Fibroblast of peridontal ligament (primary cell): Measurements from ENCODE around the gene TEKTIP1.
"Not testable (repeated sequence)": the region's sequence is repeated elsewhere in the genome, so short reads cannot be mapped to it uniquely, and the experiment has no call there.

Experiments
- DNase-seq: peaks from one replicate; pipeline ENCODE4 v3.0.0-alpha.2; 2010; ENCODE audit errors: extremely low read depth

Gene TEKTIP1

DNA sequence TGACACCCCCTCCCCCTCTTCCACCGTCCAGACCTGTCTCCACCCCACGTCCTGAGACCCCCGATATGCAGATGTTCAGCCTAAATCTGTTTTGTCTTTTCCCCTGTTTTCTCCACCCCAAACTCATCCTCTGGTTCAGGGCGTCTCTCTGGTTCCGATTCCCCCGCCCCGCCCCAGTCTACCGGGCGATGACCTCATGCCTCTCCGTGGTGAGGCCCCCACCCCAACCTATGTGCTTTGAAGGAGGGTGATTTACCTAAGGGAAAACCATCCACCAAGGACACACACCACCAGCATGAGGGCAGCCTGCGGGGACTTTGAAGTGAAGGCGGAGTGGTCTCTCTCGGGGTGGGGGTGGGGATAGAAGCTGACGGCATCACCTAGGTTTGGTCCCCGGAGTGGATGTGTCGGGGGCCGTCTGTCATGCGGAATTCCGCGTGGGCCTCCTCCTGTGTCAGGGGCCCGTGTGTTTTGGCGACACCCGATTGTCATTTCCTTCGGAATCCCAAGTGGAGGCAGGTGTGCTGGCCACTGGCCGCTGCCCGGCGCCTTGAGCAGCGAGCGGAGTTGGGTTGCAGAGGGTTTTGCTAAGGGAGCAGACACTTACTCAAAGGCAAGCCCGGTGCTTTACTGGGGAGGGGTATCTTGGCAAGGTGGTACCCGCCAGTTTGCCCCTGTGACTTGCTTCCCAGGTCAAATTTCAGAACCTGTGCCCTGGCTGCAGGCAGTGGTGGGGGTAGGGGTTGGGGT, 31.4 kb upstream of the TEKTIP1 start:
- no peak for DNase-seq

DNA sequence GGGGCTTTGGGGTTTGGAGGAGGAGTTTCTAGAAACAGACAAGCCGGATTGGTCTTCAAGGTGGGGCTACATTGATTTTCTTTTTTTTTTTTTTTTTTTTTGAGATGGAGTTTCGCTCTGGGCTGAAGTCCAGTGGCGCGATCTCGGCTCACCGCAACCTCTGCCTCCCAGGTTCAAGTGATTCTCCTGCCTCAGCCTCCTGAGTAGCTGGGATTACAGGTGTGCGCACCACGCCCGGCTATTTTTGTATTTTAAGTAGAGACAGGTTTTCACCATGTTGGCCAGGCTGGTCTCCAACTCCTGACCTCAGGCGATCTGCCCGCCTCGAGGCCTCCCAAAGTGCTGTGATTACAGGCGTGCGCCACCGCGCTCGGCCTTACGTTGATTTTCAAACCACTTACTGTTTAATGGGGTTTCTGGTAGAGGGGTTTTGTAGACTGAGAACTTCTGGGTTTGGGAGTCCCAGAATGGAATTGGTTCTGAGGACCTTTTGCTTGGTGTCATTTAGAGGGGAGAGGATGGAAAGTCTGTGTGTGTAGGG, 30.8 kb upstream of the TEKTIP1 start:
- not testable (repeated sequence) for DNase-seq

DNA sequence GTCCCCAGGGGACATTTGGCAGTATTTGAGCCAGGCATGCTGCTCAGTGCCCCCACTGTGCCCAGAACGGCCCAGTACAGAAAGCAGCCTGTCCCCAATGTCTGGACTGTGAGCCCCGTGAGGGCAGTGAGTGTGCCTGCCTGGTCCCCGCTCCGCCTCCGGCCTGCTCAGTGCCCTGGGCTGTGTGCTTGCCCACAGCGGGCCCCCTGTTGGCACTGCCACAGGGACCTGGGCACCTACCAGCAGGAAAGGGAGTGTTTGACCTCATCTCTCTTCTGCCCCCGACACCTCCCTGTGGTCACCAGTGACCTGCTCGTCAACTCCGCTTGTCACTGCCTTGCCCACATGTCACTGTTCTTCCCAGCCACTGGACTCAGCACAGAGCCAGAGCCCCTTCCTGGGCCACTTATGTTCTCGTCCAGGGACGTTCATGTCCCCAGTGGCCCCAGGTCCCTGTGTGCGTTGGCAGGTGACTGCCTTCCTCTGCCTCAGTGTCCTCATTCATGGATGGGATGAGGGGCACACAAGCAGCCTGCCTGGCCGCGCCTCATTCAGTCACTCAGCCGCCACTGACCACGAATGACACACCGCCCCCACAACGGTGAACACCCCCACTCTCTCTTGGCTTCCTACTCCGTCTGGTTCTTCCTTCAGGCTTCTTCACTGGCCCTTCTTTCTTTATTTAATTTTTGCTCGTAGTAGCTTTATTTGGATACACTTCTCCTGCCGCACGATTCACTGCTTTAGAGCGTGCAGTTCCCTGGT, 30.0 kb upstream of the TEKTIP1 start:
- DNase-seq: no peak

DNA sequence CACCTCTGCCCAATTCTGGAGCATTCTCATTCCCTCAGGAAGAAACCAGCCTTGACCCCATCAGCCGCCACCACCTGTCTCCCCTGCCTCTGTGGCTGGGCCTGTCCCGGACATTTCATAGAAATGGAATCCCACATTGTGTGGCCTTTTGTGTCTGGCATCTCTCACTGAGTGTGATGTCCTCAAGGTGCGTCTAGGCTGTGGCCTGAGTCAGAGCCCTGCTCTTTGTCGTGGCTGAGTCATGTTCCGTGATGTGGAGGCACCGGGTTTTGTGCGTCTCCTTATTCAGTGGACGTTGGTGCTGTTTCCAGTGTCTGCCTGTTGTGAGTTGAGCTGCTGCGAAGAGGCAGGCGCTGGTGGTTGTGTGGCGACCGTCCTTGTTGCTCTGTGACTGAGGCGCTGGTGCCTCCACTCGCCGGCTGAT, 29.4 kb upstream of the TEKTIP1 start:
- DNase-seq: no peak

DNA sequence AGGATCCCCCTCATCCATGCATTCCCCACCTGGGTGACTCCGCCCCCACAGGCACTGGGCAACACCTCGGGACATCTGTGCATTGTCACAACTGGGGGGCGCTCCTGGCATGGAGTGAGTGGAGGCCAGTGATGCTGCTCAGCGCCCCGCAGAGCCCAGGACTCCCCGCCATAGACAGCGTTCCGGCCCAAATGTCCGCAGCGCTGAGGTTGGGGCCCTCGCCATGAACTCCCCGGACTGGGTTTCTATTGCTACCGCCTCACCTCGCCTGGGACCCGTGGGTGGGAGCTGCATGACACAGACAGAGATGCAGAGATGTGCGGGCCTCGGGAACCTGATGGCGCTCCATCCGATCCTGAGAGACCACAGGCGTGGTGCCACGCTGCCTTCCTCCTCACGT, 28.2 kb upstream of the TEKTIP1 start:
- DNase-seq: no peak

DNA sequence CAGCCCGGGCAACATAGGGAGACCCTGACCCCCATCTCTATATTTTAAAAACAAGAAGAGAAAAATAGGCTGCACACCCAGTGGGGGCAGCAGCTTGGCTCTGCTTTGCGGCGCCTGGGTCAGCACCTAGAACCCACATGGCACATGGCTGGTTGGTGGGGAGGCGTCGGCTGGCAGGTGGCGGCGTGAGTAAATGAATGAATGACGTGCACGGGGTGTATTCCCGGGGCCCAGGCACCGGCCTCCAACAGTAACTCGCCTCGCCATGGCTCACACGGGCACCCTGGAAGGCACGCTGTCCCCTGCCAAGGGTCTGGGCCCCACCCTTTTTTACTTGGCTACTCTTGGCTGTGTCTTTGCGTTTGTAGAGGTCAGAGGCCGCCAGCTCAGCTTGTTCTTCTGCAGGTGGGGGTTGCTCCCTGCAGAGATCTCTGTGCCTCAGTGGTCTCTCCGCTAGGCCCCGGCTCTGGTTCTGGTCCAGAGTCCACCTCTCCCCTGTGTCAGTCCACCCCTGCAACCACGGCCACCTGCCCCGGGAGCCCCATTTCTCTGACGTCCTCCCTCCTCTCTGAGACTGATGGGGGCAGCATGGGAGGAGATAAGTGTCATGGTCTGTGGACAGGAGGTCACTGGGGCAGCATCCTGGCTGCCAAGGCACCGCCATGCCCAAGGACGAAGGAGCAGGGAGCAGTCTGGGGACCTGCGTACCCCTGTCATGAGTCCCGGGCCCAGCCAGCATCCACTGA, 27.3 kb upstream of the TEKTIP1 start:
- no peak for DNase-seq

DNA sequence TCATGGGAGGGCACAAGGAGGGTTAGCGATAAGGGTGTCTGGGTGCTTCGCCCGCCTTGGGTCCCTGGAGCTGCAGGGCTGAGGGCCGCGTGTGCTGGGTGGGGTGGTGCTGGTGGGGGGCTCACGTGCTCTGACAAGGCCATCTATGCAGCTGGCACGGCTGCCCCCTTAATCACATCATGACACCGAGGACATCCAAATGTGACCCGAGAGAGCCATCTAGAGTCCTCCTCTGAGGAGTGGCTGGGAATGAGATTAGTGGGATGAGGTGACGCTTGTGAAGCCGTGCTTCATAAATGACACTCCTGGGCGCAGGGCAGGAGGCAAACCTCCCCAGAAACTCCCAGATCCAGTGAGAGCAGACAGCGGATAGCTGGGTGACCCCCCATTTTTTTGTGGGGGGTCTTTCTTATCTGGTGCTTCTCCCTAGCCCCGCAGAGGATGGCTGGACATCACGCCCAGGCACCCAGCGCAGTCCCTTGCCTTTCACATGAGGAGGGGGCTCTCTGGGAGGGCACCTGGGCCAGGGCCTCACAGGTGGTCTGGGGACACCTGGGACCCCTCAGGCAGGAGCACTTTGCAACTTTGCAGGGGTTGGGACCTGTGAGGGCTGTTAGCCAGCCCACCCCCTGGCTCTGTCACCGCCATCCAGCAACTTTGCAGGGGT, 26.3 kb upstream of the TEKTIP1 start:
- no peak for DNase-seq

DNA sequence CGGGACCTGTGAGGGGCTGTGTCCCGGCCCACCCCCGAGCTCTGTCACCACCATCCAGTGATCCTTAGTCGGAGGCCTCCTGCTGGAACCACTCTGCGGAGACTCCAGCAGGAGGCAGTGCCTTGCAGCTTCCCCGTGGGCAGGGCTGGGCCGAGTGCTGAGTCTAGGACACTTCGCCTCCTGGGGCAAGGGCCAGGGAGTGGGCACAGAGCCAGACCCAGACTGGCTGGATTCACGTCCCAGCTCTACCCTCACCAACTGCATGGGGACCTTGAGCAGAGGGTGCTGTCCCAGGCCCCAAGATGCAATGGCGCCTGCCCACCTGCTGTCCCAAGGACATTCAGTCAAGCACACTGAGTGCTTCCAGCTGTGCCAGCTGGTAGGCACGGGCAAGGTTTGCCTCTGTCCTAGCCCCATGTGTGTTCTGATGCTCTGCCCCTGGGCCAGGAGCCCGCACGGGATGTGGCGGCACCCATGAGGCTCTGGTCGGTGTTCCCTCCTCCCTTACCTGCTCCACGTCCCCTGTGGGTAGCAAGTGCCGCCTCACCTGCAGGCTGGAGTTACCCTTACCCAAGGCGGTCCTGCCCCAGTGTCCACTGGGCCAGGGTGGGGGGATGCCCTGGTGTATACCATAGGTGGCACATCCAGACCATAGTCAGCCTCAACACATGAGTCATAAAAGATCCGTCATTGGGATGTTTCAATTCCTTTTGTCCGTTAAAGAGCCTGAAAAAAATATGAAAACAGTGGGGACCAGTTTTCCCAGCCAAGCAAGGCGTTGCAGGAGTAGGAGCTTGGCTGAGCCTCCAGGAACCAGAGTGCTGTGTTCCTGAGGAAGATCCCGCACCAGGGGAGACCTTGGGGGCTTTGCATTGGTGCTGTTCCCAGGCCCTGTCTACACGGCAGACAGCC, 25.5 kb upstream of the TEKTIP1 start:
- DNase-seq: no peak

DNA sequence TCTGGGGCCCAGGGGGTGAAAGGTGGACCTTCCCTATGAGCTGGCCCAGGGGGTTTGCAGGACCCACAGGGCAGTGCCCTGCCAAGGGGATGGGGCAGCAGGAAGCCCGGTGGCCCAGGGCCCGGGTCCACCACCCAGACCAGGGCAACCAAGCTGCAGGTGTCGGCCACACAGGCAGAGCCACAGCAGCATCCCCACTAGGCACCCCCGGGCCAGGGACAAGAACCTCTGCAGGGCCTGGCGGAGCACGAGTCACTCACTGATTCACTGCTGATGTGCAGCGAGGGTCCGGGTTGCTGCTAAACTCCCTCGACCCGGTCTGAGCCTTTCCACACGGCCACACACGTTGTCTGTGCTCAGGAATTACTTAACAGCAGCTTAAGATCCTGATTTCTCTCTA, 24.0 kb upstream of the TEKTIP1 start:
- no peak for DNase-seq

DNA sequence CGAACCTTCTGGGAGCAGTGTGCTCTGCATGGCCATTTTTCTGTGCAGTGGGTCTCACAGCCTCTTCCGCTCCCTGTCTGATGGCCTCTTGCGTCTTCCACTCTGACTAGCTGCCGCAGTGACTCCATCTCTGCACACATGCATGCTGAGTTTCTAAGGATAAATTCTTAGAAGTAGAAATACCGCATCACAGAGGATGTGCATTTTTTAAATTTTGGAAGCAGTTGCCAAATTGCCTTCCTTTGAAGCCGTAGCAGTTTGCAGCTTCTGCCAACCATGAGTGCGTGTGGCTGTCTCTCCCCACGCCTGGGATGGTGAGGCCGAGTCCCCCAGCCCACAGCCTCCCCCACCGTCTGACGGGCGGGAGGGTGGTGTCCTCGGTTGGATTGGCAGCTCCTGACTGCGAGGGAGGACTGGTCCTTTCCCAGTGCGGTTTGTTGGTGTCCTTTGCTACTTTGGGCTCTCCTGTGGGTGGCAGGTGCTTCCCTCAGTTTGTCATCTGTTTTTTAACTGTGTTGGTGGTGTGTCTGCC, 23.0 kb upstream of the TEKTIP1 start:
- DNase-seq: peak; percentile 41

DNA sequence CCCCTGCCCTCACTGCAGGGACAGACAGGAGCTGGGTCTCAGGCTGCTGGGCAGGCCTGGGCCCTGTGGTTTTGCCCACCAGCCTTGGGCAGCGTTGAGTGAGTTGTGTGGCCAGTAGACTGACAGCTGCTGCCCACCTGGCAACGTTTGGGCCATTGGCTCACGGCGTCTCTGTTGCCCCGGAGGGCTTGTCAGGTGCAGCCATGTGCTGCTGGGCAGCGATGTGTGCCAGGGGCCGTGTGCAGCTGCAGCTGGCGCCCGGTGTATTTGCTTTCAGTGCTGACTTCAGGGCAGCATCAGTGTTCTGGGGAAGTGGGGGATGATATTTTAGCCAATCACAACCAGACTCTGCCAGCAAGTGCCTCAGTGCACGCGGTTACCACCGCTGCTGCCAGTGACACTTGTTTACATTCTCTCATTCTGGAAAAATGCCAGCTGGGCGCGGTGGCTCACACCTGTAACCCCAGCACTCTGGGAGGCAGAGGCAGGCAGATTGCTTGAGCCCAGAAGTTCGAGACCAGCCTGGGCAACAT, 22.2 kb upstream of the TEKTIP1 start:
- DNase-seq: no peak

DNA sequence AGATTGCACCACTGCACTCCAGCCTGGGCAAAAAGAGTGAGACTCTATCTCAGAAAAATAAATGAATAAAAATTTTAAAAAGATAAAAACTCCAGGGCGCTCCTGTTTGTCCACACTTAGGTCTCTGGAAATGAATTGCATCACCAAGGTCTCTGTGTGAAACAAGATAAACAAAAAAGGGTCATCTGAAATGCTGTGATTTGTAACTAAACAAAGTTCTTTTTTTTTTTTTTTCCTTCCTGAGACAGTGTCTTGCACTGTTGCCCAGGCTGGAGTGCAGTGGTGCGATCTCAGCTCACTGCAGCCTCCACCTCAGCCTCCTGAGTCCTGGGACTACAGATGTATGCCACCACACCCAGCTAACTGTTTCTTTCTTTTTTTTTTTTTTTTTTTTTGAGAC, 21.3 kb upstream of the TEKTIP1 start:
- no peak for DNase-seq

DNA sequence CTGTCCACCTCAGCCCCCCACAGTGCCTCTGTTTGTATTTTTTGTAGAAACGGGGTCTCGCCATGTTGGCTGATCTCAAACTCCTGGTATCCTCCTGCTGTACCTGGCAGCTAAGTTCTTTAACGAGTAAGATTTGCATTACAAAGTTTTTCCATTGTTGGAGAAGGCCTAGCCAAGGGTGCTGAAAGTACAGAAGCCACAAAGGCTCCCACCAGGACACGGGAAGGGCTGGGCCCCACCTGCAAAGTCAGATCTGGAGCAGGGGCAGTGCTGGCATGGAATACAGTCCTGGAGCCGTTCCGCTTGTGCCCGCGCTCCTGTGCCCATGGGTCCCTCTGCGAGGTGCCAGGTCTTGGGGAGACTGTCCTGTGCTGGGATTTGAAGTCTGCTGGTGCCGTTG, 20.7 kb upstream of the TEKTIP1 start:
- DNase-seq: no peak

DNA sequence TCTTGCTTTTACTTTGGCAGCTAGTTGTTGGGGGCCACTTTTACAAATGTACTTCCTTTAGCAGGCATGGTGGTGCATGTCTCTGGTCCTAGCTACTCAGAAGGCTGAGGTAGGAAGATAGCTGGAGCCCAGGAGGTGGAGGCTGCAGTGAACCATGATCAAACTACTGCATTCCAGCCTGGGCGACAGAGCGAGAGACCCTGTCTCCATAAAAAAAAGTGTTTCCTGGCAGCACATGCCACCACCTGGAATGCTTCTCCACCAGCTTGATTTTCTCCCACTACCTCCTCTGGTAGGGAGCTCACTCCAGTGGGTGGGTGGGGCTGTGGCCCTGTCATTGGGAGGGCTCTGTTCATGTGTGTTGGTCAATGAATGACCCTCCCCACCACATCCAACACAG, 20.3 kb upstream of the TEKTIP1 start:
- no peak for DNase-seq

DNA sequence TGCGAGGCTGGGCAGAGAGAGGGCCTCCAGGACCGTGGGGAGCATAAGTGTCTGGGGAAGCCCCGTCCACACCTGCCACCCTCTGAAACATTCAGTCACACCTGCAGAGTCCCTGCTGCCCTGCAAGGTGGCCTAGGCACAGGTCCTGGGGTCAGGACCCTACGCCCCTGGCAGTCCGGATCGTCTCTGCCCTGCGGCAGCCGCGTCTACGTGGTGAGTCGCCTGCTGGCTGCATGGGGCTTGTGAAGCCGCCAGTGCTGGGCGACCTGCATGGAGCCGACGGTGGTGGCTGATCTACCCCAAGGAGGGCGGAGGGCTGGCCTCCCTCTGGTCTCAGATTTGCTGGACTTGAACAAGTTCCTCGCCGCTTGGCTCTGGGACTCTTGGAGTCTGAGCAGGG, 19.8 kb upstream of the TEKTIP1 start:
- no peak for DNase-seq

DNA sequence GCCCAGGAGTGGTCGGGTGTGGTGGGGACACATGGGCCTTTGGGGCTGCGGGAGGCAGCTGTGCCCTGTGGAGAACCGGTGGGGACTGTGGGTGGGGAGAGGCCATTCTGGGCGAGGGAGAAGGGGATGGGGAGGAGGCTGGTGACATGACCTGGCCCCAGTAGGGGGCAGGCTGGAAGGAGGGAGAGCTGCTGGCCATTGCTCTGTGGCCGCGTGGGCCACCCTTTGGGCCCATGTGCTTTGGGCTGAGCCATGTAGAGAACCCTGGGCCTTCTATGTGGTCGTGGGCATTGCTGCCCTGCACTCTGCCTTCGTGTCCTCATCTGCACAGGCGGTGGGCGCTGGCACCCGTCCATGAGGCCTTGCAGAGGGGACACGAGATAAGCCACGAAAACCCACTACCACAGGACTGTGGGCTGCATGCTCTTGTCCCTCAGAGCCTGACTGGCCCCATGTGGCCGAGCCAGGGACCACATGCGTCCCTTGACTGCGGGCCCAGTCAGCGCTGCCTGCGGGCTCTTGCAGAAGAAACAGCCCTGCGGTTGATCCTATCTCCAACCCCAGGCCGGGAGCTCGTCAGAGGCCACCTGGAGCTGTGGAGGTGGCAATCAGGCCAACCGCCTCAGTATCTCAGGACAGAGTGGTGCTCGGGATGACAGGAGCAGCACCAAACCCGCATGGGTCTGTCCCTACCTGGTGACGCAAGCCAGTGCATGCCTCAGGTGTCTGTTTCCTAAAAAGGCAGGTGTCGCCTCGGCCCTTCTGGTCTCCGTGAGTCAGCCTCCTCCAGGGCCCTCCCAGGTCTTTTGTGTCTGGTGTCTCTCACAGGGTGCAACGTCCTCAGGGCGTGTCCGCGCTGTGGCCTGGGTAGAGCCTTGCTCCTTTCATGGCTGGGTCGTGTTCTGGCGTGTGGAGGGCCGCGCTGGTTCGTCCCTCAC, 18.5 kb upstream of the TEKTIP1 start:
- no peak for DNase-seq

DNA sequence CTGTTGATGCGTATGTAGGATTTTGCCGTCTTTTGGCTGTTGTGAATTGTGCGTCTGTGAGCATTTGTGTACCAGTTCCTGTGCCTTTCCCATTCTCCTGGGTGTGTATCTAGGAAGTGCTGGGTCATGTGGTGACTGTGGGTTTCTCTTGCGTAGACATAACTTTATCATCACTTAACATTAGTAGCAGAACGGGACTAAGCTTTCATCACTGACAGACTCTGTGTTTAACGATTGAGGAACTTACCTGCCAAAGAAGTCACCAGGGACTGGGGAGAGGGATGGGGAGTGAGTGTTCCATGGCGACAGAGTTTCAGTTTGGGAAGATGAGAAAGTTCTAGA, 17.9 kb upstream of the TEKTIP1 start:
- DNase-seq: no peak

DNA sequence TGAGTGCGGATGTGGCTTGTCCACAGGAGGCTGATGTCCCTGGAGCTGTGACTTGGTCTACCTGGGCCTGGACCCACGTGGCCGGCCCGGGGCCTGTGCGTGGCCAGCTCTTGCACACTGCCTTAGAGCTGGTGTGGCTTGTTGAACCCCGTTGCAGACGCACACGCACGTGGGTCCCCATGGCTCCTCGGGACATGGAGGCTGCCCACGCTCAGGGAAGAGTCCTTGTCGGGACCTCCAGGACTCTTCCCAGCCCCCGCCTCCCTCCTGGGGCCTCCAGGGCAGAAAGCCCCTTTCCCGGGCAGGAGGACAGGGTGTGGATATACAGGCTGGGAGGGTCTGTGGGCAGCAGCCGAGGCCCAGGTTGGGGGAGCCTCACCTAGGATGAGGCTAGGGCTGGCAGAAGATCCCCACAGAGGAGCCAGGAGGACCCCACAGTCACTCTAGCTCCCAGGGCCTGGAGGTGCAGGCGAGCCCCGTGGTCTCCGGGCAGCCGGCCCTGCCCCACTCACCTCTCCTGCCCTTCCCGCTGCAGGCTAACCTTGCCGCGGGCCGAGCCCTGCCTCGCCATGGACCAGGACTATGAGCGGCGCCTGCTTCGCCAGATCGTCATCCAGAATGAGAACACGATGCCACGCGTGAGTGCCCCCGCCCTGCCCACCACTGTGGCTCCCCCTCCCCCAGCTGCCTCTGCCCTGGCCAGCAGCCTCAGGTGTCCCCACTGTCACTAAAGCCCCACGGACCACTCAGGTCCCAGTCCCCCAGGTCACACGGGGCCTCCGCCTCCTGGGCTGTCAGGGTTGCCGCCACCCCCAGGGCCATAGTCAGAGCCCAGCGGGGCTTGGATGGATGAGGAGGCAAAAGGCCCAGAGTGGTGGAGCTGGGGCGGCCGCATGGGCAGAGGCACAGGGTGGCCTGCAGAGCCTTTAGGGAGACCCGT, 16.3 kb upstream of the TEKTIP1 start:
- DNase-seq: no peak
